Adipocyte (in vitro differentiated cells): ENCODE data around the gene KEL.

Source experiments
- DNase-seq: peaks from one replicate; pipeline ENCODE4 v3.0.0-alpha.2; 2015; ENCODE audit warnings: low read depth
- H3K27me3 ChIP-seq: replicated peaks from 2 replicates; pipeline ENCODE4 v1.7.0; 2013; ENCODE audit warnings: mild to moderate bottlenecking, low read length, moderate library complexity; ENCODE audit not compliant: control insufficient read depth, insufficient read depth
- H3K36me3 ChIP-seq: 2 replicates; pipeline ENCODE4 v1.7.0; 2013; ENCODE audit warnings: low read length, mild to moderate bottlenecking, moderate library complexity; ENCODE audit not compliant: control insufficient read depth, insufficient read depth, severe bottlenecking
- H3K4me1 ChIP-seq: 2 replicates; pipeline ENCODE4 v1.7.0; 2013; ENCODE audit warnings: mild to moderate bottlenecking, low read length, moderate library complexity; ENCODE audit not compliant: control insufficient read depth, insufficient read depth
- H3K4me3 ChIP-seq: 2 replicates; pipeline ENCODE4 v1.7.0; 2013; ENCODE audit warnings: mild to moderate bottlenecking, low read length, moderate library complexity
- H3K9ac ChIP-seq: 2 replicates; pipeline ENCODE4 v1.7.0; 2013; ENCODE audit warnings: mild to moderate bottlenecking, low read length, moderate library complexity
- H3K9me3 ChIP-seq: 2 replicates; pipeline ENCODE4 v1.7.0; 2013; ENCODE audit warnings: mild to moderate bottlenecking, low read length, moderate library complexity; ENCODE audit not compliant: control insufficient read depth

The KEL gene

DNA sequence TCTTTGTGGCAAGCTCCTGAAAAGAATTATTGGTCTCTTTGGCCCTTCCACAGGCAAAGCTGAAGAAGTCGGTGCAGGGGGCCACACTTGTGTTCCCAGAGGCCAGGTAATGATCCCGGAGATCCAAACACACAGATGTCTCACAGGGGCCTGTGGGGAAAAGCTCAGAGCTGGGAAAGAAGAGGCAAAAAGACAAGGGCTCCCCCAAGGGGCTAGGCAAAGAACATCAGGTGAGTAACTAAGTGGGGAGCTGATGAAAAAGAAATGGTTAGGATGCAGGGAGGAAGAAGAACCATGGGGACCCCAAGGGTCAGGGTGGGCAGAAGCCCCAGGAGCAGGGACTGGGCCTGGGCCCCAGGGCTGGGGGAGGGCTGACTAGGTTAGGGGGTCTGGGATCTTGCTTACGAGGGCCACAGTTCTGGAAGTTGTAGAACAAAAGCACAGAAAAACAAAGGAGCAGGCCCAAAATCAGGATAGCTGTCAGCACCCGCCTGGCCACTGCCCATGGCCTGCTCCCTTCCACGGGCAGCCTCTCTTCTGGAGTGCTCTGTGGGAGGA lies 1.1 kb downstream of the KEL start:
- DNase-seq: no peak
- Histone ChIP-seq H3K27me3 (peaks cover 12% of the 10 kb centered on the region), H3K9me3 (no peaks in the 10 kb centered on the region), H3K36me3 (no peaks in the 10 kb centered on the region), H3K4me1 (no peaks in the 10 kb centered on the region), H3K4me3 (no peak overlapping the region), H3K9ac (no peak overlapping the region)

DNA sequence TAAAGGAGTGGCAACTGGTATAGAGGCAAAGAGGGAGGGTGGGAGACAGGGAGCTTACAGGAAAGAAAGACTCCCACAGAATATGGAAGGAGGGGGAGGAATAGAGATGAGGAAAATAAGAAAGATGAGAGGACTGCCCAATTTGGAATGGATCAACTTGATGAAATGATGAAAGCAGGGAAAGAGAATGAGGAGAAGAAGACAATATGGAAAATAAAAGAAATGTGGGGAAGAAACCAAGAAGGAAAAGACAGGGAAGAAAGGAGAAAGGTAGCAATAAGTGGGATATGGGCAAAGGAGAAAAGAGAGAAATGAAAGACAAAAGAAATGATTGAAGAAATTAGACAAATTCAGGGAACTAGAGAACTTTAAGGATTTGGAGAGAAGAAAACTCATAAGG lies 3.0 kb downstream of the KEL start:
- no peak overlapping the region for H3K4me3 ChIP-seq
- H3K36me3 ChIP-seq: no peaks in the 10 kb centered on the region
- no peak overlapping the region for H3K9ac ChIP-seq
- peaks cover 14% of the 10 kb centered on the region for H3K27me3 ChIP-seq
- H3K9me3 ChIP-seq: peaks cover 7% of the 10 kb centered on the region
- no peak for DNase-seq
- no peaks in the 10 kb centered on the region for H3K4me1 ChIP-seq

DNA sequence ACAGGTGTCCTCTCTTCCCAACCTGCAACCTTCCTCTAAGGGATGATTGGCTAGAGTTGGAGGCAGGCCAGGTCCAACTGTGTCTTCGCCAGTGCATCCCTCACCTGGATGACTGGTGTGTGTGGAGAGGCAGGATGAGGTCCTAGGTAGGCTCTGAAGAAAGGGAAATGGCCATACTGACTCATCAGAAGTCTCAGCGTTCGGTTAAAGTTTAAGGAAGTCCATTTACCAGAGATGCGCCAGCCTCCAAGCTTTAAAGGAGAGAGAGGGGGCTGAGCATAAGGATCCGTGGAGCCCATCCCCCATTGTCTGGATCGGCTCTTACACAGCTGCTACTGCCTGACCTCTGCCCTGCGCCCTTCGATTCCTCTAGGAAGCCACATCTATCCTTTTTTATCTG lies 4.4 kb downstream of the KEL start:
- H3K9ac ChIP-seq: no peak overlapping the region
- H3K4me3 ChIP-seq: no peak overlapping the region
- no peaks in the 10 kb centered on the region for H3K4me1 ChIP-seq

DNA sequence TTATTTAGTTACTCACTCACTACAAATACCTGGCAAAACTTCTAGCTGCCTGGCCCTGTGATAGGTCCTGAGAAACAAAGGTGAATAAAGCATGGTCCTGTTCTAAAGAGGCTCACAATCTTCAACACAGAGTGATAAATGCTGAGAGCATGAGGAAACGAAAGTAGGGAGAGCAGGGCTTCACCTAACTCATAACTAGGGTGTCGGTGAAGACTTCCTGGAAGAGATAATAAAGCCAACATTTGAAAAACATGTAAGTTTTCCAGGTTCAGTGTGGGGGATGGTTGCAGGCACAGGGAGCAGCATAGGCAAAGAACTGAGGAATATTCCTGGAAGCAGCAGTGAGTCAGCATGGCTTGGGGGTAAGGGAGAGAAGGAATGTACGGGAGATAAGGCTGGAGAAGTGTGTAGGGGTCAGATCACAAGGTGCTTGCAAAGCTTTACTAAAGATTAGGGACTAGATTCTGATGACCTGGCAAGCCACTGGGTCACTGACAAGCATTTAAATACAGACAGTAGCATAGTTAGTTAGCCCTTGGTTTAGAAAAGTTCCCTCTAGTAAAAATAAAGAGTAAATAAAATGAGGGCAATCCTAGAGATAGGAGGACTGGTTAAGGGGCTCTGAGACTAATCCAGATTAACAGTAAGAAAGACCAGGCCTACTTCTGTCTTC lies 5.1 kb downstream of the KEL start:
- H3K27me3 ChIP-seq: peaks cover 7% of the 10 kb centered on the region
- H3K4me1 ChIP-seq: no peaks in the 10 kb centered on the region
- no peak overlapping the region for H3K9ac ChIP-seq
- no peaks in the 10 kb centered on the region for H3K36me3 ChIP-seq
- no peak overlapping the region for H3K4me3 ChIP-seq
- DNase-seq: no peak
- peaks cover 7% of the 10 kb centered on the region for H3K9me3 ChIP-seq

More for the DNA sequence above, 4.4 kb downstream of the KEL start:
- Histone ChIP-seq H3K9me3 (peaks cover 7% of the 10 kb centered on the region), H3K36me3 (no peaks in the 10 kb centered on the region), H3K27me3 (peaks cover 7% of the 10 kb centered on the region)
- DNase-seq: no peak

DNA sequence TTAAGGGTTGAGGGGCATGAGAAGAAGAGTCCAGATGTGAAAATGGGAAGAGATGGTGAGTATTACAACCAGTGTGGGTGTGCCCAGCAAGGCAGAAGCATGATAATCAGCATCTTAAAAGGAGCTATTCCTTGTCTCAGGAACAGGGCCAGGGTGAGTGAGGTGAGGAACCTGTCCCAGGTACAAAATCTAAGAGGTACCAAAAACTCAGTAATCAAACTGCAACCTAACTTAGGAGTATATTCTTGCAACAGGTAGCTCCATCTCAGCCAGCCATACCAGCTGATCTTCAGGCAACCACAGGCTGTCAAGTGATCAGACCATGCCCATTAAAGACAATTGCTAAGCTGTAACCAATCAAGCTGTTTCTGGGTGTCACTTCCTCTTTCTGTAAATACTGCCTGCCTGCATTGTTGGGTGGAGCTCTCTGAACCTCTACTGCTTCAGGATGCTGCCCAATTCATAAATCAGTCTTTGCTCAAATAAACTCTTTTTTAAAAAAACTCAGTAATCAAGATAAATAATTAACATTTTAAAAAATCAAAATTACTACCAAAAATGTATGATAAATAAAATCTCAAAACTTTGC lies 7.4 kb downstream of the KEL start:
- H3K36me3 ChIP-seq: no peaks in the 10 kb centered on the region
- H3K9ac ChIP-seq: no peak overlapping the region
- H3K4me1 ChIP-seq: no peaks in the 10 kb centered on the region
- H3K27me3 ChIP-seq: peaks cover 13% of the 10 kb centered on the region
- peaks cover 7% of the 10 kb centered on the region for H3K9me3 ChIP-seq
- H3K4me3 ChIP-seq: no peak overlapping the region
- DNase-seq: no peak

DNA sequence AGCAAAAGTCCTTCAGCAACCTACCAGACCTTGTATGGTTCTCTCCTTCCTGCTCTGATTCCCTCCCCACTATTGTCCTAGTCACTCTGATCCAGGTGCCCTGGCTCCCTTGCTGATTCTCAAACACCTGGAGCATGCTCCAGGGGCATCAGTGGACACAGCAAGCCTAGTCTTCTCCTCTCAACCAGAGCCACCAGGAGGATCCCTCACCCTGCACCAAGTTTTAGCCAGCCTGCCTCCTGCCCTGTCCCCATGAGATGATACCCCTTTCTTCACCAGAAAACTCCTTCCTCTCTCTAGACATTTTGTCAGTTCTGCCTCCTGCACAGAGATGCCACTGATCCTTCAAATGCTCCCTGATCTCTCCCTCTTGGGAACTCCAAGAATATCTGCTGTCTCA lies 11.9 kb downstream of the KEL start:
- Histone ChIP-seq H3K36me3 (no peaks in the 10 kb centered on the region), H3K27me3 (peaks cover 12% of the 10 kb centered on the region), H3K4me3 (no peak overlapping the region), H3K9ac (no peak overlapping the region), H3K4me1 (no peaks in the 10 kb centered on the region), H3K9me3 (peaks cover 7% of the 10 kb centered on the region)
- no peak for DNase-seq

DNA sequence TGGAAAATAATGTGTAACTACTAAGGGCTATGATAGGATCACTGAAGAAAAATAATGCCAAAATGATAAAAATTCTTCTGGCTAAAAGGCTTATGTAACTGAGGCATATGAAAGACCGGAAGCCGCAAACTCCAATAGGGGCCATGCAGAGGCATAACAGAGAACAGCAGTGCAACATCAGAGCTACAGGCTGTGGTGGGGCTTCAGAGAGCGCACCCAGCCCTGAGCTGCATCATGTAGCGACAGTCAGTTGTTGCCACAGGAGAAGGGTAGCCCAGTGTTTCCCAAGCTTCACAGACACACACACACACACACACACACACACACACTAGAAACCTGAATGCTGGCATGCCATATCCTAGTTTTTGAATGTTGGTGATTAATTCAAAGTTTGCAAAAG lies 13.6 kb downstream of the KEL start:
- no peaks in the 10 kb centered on the region for H3K36me3 ChIP-seq
- H3K4me3 ChIP-seq: no peak overlapping the region
- DNase-seq: no peak
- no peaks in the 10 kb centered on the region for H3K9me3 ChIP-seq
- no peaks in the 10 kb centered on the region for H3K4me1 ChIP-seq
- H3K27me3 ChIP-seq: peaks cover 20% of the 10 kb centered on the region
- no peak overlapping the region for H3K9ac ChIP-seq

DNA sequence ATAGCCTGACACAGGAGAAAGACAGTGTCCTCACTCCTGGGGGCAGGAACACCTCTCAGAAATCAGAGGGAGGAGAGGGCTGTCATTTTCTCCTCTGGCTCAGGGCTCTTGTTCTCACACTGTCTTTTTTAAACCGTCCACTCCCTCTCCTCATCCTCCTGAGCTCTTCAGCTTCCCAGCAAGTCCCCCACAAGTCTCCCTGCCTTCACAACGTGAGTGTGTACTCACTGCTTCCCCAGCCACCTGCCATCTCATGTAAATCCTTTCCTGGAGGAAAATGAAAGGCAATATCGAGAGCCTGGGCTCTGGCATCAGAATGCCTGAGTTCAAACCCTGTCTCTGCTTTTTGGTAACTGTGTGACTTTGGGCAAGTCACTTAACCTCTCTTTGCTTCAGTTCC lies 17.2 kb downstream of the KEL start:
- no peaks in the 10 kb centered on the region for H3K9me3 ChIP-seq
- peaks cover 19% of the 10 kb centered on the region for H3K27me3 ChIP-seq
- H3K4me3 ChIP-seq: no peak overlapping the region
- no peaks in the 10 kb centered on the region for H3K36me3 ChIP-seq
- H3K9ac ChIP-seq: no peak overlapping the region
- no peaks in the 10 kb centered on the region for H3K4me1 ChIP-seq
- no peak for DNase-seq

DNA sequence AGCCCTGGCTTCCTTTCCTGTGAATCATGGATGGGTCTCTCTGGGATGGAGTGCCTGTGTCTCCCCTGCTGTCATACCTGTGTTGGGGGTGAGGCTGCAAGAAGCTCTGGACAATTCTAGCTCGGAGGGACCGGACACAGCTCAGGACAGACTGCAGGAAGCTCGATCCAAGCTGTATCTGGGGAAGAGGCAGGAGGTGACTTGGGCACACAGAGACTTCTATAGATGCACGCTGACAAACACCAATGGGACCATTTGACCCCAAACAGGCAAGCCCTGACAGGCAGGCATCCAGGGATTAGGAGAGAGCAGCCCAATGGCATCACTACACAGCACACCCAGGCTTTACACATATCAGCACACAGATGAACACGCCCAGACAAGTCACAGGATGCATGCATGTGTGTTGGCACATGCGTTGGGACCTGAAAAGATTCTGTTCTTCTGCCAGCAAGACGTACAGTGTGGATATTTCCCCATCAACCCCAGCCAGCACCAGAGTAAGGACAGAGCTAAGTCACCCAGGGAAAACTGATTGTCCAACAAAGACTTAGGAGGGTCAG lies 18.4 kb downstream of the KEL start:
- no peaks in the 10 kb centered on the region for H3K9me3 ChIP-seq
- H3K27me3 ChIP-seq: peaks cover 20% of the 10 kb centered on the region
- no peak overlapping the region for H3K4me3 ChIP-seq
- no peaks in the 10 kb centered on the region for H3K36me3 ChIP-seq
- no peak overlapping the region for H3K9ac ChIP-seq
- H3K4me1 ChIP-seq: no peaks in the 10 kb centered on the region
- DNase-seq: no peak

DNA sequence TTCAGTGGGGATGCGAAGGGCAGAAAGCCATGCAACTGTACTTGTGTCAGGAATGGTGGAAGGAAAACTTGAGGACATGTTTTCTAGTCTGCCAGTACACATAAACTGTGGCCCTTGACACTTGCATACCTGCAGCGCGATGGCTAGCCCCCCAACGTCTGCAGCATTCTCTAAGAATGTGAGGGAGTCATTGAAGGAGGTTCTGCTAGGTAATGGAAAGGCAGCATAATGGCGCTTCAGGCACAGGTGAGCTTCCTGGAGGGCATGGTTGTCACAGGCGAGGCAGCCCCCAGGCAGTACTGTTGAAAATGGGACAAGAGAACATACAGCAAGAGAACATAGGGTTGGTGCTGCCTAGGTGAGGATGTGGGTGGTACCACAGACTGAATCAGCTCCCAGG lies 19.4 kb downstream of the KEL start:
- Histone ChIP-seq H3K9me3 (no peaks in the 10 kb centered on the region), H3K9ac (no peak overlapping the region), H3K4me3 (no peak overlapping the region), H3K36me3 (no peaks in the 10 kb centered on the region), H3K4me1 (no peaks in the 10 kb centered on the region), H3K27me3 (peaks cover 28% of the 10 kb centered on the region)
- DNase-seq: no peak

DNA sequence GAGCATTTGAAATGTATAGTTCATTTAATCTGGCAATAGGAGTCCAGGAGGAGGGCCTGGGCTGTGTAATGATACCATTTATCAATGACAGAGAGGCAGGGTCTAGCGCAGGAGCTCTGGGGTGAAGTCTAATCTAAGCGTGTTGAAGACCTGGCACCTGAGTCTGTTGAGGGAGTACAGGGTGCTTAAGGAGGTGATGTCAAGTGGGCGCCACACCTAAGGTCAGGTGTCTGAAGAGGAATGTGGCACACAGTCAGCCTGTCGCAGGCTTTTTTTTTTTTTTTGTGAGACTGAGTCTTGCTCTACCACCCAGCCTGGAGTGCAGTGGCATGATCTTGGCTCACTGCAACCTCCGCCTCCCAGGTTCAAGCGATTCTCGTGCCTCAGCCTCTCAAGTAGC lies 20.6 kb downstream of the KEL start:
- DNase-seq: no peak

More for the DNA sequence above, 20.6 kb downstream of the KEL start:
- no peak overlapping the region for H3K4me3 ChIP-seq
- no peaks in the 10 kb centered on the region for H3K9me3 ChIP-seq
- no peak overlapping the region for H3K9ac ChIP-seq
- no peaks in the 10 kb centered on the region for H3K36me3 ChIP-seq
- peaks cover 28% of the 10 kb centered on the region for H3K27me3 ChIP-seq
- no peaks in the 10 kb centered on the region for H3K4me1 ChIP-seq
